Measurements from ENCODE around the gene ARMC7. TPM values are rescaled to one million over a fixed set of nuclear protein-coding genes. Genes with fewer than 3 reads are reported as not detected.
"Not testable (repeated sequence)": the region's sequence is repeated elsewhere in the genome, so short reads cannot be mapped to it uniquely, and the experiment has no call there.

Gene ARMC7
- total RNA-seq = 3.5 TPM

DNA sequence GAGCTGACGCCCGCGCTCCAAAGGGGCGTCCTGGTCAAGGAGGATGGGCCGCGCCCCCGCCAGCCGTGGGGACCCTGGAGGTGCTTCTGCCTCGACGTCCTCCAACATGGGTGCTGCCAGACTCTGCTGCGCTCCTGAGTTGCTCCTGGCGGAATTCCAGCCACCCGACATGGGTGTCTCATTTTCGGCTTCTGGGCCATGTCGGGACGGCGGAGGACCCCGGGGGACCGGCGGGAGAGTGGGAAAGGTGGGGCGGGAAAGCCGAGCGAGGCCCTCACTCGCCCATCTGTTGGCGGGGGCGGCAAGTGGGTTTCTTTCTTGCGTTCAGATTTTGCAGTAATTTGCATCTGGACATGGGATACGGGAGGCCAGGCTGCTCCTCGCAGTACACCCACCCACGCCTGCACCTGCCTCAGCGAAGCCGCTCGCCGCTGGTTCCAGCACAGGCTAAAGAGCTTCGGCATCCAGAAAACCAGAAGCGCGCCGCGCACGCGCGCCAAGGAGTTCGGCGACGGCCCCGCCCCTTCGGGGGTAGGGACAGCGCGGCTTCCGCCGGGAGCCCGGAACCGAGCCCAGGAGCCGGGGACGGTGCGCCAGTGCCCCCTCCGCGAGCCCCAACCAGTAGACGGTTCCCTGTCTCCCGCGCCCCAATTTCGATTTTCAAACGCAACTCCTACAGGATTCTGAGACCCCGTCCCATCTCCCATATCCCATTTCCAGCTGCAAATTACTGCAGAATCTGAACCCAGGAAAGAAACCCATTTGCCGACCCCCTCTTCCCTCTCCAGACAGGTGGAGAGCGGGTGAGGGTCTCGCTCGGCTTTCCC is at the start of gene ARMC7:
Gene ARMC7 (plus strand): TSS at position 563 of the 827 bp plus-strand sequence. CDS start 320 bp downstream, outside the sequence.
- peak; percentile 91 for DNase-seq

GRCh38 chr17:75060434-75061054 is 49.2 kb upstream of the ARMC7 start:
- peak; percentile 64 for DNase-seq

GRCh38 chr17:75061055-75061438 is 48.7 kb upstream of the ARMC7 start:
- DNase-seq = no peak

GRCh38 chr17:75061618-75062017 is 48.2 kb upstream of the ARMC7 start:
- no peak for DNase-seq

DNA sequence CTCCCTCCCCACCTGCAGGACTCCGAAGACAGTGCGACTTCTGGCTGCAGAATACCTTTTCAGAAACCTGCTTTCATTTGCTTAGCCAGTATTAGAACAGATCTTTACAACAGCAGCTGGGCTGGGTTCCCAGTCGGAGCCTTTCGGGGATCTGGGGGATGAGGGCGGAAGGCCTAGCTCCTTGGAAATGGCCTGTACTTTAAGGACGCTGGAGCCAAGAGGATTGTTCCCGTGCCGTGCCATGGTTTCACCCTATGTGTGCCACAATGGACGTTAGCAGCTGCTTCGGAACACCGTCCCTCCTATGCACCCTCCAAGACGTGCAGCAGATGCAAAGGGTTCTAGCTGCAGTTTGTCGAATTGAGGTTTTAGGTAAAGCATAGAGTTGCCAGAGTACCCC is 46.6 kb upstream of the ARMC7 start:
- no peak for DNase-seq

- DNase-seq = no peak
These were observed 46.1 kb upstream of the ARMC7 start for GRCh38 chr17:75063626-75064025.

- DNase-seq = no peak
These were observed 45.7 kb upstream of the ARMC7 start for GRCh38 chr17:75064040-75064439.

- DNase-seq = no peak
These were observed 45.3 kb upstream of the ARMC7 start for GRCh38 chr17:75064460-75064859.

- no peak for DNase-seq
These were observed 44.8 kb upstream of the ARMC7 start for GRCh38 chr17:75064867-75065561.

DNA sequence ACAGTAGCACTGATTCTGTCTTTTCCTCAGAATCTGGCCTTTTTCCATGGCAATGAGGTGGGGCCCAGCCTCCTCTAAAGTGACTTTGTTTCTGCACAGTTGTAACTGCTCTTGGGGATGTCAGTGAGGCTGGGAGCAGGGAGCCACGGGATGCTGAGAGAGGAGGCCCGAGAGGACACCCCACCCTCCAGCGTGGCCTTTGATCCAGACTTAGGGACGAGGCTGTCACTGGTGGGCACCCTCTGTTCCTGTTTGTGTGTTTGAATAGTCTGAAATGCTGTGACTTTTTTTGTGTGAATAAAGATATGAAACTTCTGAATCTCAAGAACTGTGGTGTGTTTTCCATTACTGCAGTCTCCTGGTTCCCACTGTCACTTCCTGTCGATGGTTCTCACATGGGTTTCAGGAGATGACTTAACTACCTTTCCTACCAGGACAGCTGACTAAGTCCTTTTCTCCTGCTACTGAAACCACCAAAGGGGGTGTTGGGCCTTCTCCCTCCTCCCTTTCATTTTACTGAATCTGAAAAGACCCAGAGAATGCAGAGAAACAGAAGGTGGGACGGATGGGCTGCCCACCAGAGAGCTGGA is 44.1 kb upstream of the ARMC7 start:
- no peak for DNase-seq

GRCh38 chr17:75067856-75068255 is 41.9 kb upstream of the ARMC7 start:
- no peak for DNase-seq

GRCh38 chr17:75068750-75069149 is 41.0 kb upstream of the ARMC7 start:
- DNase-seq = no peak

GRCh38 chr17:75069783-75070182 is 40.0 kb upstream of the ARMC7 start:
- no peak for DNase-seq

GRCh38 chr17:75071478-75072271 is 38.1 kb upstream of the ARMC7 start:
- not testable (repeated sequence) for DNase-seq

DNA sequence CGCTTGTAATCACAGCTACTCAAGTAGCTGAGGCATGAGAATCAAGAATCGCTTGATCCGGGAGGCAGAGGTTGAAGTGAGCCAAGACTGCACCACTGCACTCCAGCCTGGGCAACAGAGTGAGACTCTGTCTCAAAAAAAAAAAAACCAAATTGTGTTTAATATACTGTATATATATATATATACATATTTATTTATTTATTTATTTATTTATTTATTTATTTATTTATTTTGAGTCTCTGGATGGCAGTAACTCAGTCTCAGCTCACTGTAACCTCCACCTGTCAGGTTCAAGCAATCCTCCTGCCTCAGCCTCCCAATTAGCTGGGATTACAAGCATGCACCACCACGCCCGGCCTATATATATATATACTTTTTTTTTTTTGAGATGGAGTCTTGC is 36.9 kb upstream of the ARMC7 start:
- not testable (repeated sequence) for DNase-seq

GRCh38 chr17:75073618-75074047 is 36.1 kb upstream of the ARMC7 start:
- no peak for DNase-seq

DNA sequence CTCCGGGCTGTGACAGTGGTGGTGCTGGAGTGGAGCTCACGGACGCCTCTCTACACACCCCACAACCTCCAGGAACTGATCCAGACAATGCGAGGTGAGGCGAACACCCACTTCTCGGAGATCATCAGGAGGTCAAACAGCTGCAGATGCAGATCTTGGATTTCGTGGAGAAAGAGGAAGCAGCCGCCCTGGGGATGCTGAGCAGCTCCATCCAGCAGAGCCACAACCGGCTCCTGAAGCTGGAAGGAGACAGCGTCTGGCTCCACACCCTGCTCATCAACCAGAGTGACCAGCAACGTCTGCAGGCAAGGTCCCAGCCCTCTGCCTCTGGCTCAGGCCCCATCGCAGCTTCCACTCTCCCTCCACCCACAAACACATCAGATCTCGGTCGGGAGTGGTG is 35.2 kb upstream of the ARMC7 start:
- no peak for DNase-seq

DNA sequence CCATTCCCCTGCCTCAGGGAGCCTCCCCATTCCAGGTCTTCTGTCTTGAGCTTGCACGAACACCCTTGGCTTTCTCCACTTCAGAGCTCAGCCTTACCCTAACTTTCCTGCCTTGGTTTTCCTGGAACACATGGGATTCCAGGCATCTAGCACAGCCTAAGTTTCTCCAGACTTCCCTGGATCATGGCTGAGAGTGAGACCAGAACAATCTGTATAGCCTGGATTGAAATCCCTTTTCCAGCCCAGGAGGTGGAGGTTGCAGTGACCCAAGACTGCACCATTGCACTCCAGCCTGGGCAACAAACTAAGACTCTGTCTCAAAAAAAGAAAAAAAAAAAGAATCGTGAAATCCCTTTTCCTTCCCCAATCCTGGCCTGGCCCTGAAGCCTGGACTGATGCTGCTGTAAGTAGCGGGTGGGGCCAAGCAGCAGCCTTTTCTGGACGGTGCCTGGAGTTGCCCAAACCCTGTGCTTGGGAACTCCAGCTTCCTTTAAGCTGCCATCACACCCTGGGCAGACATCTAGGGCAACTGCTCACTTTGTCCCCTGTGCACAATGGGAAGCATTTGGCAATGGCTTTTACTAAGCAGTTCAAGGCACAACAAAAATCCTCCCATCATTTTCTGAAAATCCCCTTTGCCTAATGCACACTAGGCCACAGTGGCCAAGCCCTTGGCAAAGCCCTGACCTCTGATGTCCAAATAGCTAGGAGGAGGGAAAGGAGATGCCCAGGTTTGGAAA is 34.0 kb upstream of the ARMC7 start:
- no peak for DNase-seq

GRCh38 chr17:75077072-75077495 is 32.7 kb upstream of the ARMC7 start:
- no peak for DNase-seq

DNA sequence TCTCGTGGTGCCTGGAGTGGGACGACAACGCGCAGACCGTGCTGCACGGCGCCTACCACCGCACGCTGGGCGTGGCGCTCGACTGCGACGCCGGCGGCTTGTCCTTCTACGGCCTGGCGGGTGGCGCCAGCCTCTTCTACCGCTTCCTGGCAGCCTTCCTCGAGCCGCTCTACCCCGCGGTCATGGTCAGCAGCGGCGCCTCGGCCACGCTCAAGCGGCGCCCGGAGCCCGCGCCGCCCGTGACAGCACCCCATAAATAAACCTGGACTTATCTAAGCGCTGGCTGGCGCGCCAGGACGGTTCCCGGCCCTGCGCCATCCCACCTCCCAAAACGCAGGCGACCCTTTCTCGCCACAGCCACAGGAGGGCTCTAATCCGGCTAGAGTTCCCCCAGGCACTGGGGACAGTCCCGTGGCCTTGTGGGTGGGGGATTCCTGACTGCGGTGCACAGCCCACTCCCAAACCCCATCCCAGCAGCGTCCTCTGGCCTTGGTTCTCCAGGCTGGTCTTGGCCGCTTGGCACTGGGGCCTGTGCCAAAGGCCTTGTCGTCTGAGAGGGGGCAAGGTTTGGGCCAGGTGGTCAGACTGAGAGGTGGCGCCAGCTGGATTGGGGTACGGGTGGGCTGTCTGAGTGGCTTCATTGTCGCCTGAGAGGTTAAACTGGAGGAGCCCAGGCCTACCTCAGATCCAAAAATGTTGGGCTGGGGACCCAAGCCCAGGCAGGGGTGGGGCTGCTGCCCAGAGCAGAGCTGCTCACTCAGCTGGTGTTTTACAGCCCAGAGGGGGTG is 32.1 kb upstream of the ARMC7 start:
- DNase-seq = peak; percentile 66
